Measurements from ENCODE around the gene NUP50.
"Not testable (repeated sequence)": the region's sequence is repeated elsewhere in the genome, so short reads cannot be mapped to it uniquely, and the experiment has no call there.

The NUP50 gene

DNA sequence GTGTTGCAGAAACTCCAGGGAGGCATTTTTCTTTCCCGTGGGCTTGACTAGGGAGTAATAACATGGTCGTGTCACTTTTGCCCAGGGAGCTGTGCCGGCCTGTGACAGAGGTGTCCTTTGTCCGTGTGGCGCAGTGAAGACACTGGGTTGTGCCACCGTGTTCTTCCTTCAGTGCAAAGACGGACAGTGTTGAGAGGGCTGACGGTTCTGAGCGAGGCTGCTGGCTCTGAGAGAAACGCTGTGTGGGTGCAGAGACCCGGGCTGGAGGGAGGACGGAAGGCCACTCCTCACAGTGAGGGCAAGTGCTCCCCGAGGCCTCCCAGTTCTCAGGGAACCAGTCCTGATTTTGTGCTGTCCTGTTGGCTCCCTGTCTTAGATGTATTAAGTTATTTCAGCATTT lies 20.2 kb downstream of the NUP50 start:
- Histone ChIP-seq H3K4me3 (ENCODE audit: low read depth in 1 of 2, low read length in 2 of 2) (no peak overlapping the region), H3K4me1 (ENCODE audit: insufficient read depth, low read length) (no peaks in the 10 kb centered on the region), H3K36me3 (ENCODE audit: insufficient read depth, low read length) (peaks cover 60% of the 10 kb centered on the region)

DNA sequence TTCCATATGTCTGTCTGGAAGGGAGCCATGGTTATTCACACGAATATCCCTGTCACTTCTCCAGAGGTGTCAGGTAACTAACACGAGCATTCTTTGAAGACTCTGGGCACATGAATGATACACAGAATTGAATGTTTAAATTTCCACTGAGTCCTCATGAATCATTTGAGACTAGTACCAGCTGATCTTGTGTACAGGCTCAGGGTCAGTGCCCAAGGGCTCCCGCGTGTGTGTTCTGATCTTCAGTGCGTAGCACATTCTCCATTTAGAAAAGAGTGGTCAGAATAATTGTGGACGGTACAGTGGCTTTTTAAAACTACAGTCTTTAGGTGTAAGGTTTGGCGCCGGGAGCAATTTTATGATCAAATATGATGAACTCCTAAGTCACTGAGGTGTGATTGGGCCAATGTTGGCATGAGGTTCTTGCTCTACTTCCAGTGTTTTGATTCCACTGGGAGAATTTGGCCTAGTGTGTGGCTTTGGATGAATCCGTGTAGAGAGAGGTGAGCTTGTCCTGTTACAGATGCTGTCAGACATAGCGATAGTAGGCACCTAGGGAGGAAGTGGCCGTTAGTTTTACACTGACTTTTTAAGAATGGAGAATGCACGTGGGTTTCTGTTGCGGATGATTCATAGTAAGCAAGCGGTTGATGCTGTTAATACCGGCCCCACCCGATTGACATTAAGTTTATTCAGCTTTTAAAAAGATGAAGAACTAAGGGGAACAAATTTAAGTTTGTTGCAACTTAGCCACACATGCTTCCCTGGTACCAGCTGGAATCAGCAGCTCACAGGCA lies 22.2 kb downstream of the NUP50 start:
- Histone ChIP-seq H3K4me3 (ENCODE audit: low read depth in 1 of 2, low read length in 2 of 2) (no peak overlapping the region), H3K4me1 (ENCODE audit: insufficient read depth, low read length) (no peaks in the 10 kb centered on the region), H3K9ac (ENCODE audit: low read length) (no peak overlapping the region), H3K27ac (ENCODE audit: low read depth, low read length) (no peak overlapping the region), H3K27me3 (ENCODE audit: control insufficient read depth in 1 of 2, insufficient read depth in 2 of 2, low read length in 2 of 2) (no peaks in the 10 kb centered on the region), H3K36me3 (ENCODE audit: insufficient read depth, low read length) (peaks cover 47% of the 10 kb centered on the region), H3K9me3 (ENCODE audit: low read length) (no peaks in the 10 kb centered on the region)

More for the DNA sequence above, 20.2 kb downstream of the NUP50 start:
- Histone ChIP-seq H3K9ac (ENCODE audit: low read length) (no peak overlapping the region), H3K27ac (ENCODE audit: low read depth, low read length) (no peak overlapping the region), H3K27me3 (ENCODE audit: control insufficient read depth in 1 of 2, insufficient read depth in 2 of 2, low read length in 2 of 2) (no peaks in the 10 kb centered on the region), H3K9me3 (ENCODE audit: low read length) (no peaks in the 10 kb centered on the region)

DNA sequence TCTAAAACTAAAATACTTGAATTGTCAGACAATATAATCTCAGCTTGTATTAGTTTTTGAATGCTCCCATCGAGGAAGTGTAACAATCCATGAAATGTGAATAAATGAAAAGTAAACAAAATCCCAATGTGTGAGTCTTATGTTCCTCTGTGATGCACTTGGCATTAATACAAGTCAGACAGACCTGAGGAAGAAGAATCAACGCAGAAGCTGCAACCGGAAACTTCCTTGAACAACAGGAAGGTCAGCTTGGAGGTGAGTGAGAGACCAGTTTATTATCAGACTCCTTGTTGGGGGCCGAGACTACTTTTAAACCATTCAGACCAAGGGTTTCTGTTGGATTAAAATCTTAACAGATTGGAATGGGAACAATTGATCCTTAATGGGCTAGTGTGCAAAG lies 24.2 kb downstream of the NUP50 start:
- no peak overlapping the region for H3K4me3 ChIP-seq (ENCODE audit: low read depth in 1 of 2, low read length in 2 of 2)
- H3K27ac ChIP-seq (ENCODE audit: low read depth, low read length): no peak overlapping the region
- peaks cover 37% of the 10 kb centered on the region for H3K36me3 ChIP-seq (ENCODE audit: insufficient read depth, low read length)
- no peaks in the 10 kb centered on the region for H3K9me3 ChIP-seq (ENCODE audit: low read length)
- H3K27me3 ChIP-seq (ENCODE audit: control insufficient read depth in 1 of 2, insufficient read depth in 2 of 2, low read length in 2 of 2): no peaks in the 10 kb centered on the region
- no peak overlapping the region for H3K9ac ChIP-seq (ENCODE audit: low read length)
- no peaks in the 10 kb centered on the region for H3K4me1 ChIP-seq (ENCODE audit: insufficient read depth, low read length)

DNA sequence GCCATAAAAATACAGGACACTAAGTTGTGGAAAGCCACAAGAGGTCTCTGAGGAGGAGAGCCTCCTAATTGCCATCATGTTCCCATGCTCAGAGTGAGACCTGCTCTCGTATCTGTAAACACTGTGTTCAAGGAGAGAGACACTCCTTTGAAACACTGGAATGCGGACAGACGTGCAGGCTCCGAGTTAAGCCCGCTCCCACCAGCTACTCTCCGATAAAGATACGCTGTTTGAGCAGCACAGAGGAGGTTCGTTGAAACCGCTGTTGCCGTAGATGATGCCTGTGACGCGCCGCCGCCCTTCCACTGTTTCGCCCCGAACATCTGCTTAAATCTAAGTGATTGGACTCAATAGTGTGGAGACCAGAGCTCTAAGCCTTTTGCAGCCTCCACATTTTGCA lies 25.1 kb downstream of the NUP50 start:
- no peak overlapping the region for H3K27ac ChIP-seq (ENCODE audit: low read depth, low read length)
- no peak overlapping the region for H3K4me3 ChIP-seq (ENCODE audit: low read depth in 1 of 2, low read length in 2 of 2)
- no peaks in the 10 kb centered on the region for H3K27me3 ChIP-seq (ENCODE audit: control insufficient read depth in 1 of 2, insufficient read depth in 2 of 2, low read length in 2 of 2)
- H3K36me3 ChIP-seq (ENCODE audit: insufficient read depth, low read length): peaks cover 30% of the 10 kb centered on the region
- H3K9ac ChIP-seq (ENCODE audit: low read length): no peak overlapping the region
- no peaks in the 10 kb centered on the region for H3K4me1 ChIP-seq (ENCODE audit: insufficient read depth, low read length)
- no peaks in the 10 kb centered on the region for H3K9me3 ChIP-seq (ENCODE audit: low read length)

DNA sequence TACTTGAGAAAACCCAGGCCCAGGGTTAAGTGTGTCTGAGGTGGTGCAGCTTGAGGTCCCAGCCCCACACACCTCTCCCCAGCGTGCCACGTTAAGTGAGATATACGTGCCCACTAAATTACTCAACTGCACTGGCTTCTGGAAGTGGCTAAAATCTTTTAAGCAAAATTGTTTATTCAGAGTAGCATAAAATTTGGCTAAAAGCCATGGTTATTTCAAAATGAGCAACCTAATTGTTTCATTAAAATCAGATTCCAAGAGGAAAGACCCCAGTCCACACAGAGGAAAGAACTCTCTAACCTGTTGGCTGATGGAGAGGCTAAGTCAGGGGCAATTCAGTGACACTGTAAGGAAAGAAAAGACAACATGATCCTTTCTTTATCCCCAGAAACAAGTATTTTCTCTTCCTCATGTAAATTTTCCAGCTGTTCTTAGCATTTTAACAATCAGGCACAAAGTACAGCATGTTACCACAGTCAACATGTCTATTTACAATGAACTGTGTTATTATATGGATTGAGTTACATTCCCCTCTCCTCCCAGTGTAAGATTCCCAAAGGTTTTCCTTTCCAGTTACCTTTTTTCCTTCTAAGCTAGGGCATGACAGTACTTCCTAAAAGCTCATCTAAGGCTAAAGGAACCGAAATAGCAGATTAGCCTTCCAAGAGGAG lies 26.6 kb downstream of the NUP50 start:
- Histone ChIP-seq H3K27ac (ENCODE audit: low read depth, low read length) (no peak overlapping the region), H3K27me3 (ENCODE audit: control insufficient read depth in 1 of 2, insufficient read depth in 2 of 2, low read length in 2 of 2) (no peaks in the 10 kb centered on the region), H3K9me3 (ENCODE audit: low read length) (no peaks in the 10 kb centered on the region), H3K4me3 (ENCODE audit: low read depth in 1 of 2, low read length in 2 of 2) (no peak overlapping the region), H3K4me1 (ENCODE audit: insufficient read depth, low read length) (no peaks in the 10 kb centered on the region), H3K9ac (ENCODE audit: low read length) (no peak overlapping the region), H3K36me3 (ENCODE audit: insufficient read depth, low read length) (peaks cover 15% of the 10 kb centered on the region)

DNA sequence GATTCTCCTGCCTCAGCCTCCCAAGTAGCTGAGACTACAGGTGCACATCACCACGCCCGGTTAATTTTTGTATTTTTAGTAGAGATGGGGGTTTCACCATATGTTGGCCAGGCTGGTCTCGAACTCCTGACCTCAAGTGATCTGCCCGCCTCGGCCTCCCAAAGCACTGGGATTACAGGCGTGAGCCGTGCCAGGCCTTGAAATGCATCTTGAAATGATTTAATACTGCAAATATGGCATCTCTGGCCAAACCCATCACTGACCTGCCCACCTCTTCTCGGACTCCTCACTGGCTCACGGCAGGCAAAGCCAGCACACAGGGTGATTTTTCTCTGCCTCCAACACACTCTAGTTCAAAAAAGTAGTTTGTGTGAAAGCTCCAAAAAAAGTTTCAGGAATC lies 28.0 kb downstream of the NUP50 start:
- H3K4me3 ChIP-seq (ENCODE audit: low read depth in 1 of 2, low read length in 2 of 2); H3K9ac ChIP-seq (ENCODE audit: low read length); H3K4me1 ChIP-seq (ENCODE audit: insufficient read depth, low read length); H3K27me3 ChIP-seq (ENCODE audit: control insufficient read depth in 1 of 2, insufficient read depth in 2 of 2, low read length in 2 of 2); H3K27ac ChIP-seq (ENCODE audit: low read depth, low read length); H3K9me3 ChIP-seq (ENCODE audit: low read length): not testable (repeated sequence)
- H3K36me3 ChIP-seq (ENCODE audit: insufficient read depth, low read length): peaks cover 16% of the 10 kb centered on the region

DNA sequence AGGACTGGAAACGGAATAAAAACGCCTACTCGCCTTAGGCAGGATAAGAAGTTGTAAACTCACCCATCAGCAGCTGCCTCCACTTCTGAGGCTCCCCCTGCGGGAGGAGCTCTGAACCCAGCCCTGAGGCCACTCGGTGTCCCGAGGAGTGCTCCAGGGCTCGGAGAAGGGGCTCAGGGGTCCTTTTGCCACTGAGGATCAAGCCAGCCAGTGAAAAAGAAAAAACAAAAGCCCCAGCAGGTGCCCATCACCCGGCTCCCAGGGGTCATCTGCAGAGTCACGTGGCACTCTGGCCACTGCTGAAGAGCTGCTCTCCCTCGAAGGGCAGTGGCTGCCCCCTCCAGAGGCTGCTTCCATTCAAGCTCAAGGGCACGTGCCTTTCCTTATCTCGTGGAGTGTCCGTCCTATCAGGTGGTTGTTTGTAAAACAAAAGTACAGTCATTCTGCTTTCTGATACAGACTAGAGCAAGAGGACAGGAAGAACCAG lies 29.0 kb downstream of the NUP50 start:
- Histone ChIP-seq H3K4me3 (ENCODE audit: low read depth in 1 of 2, low read length in 2 of 2) (no peak overlapping the region), H3K9ac (ENCODE audit: low read length) (no peak overlapping the region), H3K27ac (ENCODE audit: low read depth, low read length) (no peak overlapping the region), H3K4me1 (ENCODE audit: insufficient read depth, low read length) (no peaks in the 10 kb centered on the region), H3K36me3 (ENCODE audit: insufficient read depth, low read length) (peaks cover 16% of the 10 kb centered on the region), H3K27me3 (ENCODE audit: control insufficient read depth in 1 of 2, insufficient read depth in 2 of 2, low read length in 2 of 2) (no peaks in the 10 kb centered on the region), H3K9me3 (ENCODE audit: low read length) (no peaks in the 10 kb centered on the region)

DNA sequence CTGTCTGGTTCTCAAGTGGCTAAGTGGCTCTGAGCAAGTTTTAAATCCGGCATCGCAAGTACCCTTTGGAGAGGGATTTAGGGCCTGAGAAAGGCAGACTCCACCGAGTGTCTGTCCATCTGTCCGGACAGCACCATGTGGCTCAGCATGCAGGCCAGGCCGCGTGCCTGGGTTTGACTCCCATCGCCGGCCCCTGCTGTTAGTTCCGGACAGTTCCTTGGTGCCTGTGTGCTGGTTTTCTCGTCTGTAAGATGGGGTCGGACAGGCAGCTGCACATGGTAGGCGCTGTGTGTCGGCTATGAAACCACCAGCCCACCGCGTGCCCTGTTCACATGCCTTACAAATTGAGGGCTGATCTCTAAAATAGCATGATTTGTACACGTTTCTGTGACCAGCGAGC lies 31.0 kb downstream of the NUP50 start:
- Histone ChIP-seq H3K4me3 (ENCODE audit: low read depth in 1 of 2, low read length in 2 of 2) (no peak overlapping the region), H3K36me3 (ENCODE audit: insufficient read depth, low read length) (peaks cover 22% of the 10 kb centered on the region), H3K9ac (ENCODE audit: low read length) (no peak overlapping the region), H3K4me1 (ENCODE audit: insufficient read depth, low read length) (no peaks in the 10 kb centered on the region), H3K27me3 (ENCODE audit: control insufficient read depth in 1 of 2, insufficient read depth in 2 of 2, low read length in 2 of 2) (no peaks in the 10 kb centered on the region), H3K9me3 (ENCODE audit: low read length) (no peaks in the 10 kb centered on the region), H3K27ac (ENCODE audit: low read depth, low read length) (no peak overlapping the region)

DNA sequence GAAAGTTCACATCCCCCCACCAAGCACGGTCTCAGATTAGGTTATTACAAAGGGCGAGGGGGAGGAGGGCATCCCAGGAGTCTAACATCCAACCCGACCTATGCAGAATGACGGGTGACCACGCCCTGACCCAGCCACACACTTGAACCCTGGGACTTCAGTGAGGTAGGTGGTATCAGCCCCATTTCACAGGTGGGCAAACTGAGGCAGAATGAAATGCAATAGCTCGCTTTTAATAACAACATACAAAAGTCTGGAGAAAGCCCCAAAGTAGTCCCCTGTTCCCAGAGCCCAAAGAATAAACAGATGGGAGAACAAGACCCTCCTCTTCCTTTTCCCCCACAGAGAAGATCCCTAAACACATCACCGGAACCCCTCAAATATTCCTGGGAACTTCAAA lies 31.9 kb downstream of the NUP50 start:
- Histone ChIP-seq H3K27me3 (ENCODE audit: control insufficient read depth in 1 of 2, insufficient read depth in 2 of 2, low read length in 2 of 2) (no peaks in the 10 kb centered on the region), H3K4me3 (ENCODE audit: low read depth in 1 of 2, low read length in 2 of 2) (no peak overlapping the region), H3K27ac (ENCODE audit: low read depth, low read length) (no peak overlapping the region), H3K9ac (ENCODE audit: low read length) (no peak overlapping the region), H3K4me1 (ENCODE audit: insufficient read depth, low read length) (no peaks in the 10 kb centered on the region), H3K9me3 (ENCODE audit: low read length) (no peaks in the 10 kb centered on the region), H3K36me3 (ENCODE audit: insufficient read depth, low read length) (peaks cover 24% of the 10 kb centered on the region)

DNA sequence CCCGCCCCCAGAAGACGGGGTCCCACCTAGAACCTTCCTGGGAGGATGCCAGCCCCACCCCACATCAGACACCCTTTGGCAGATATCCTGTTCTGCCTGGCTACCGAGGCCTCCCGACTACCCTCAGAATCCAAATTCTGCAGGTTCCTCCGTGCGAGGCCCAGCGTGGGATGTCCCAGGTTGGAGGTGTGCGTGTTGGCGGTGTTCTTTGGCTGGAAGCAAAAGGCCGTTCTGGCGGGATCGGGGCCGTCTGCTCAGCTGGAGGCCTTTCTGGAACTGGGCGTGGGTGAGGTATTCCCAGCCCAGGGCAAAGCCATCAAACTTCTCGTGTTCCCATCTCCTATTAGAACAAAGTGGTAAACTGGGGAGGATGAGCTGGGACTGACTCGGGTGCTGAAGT lies 32.6 kb downstream of the NUP50 start:
- H3K4me1 ChIP-seq (ENCODE audit: insufficient read depth, low read length): peaks cover 3% of the 10 kb centered on the region
- no peak overlapping the region for H3K4me3 ChIP-seq (ENCODE audit: low read depth in 1 of 2, low read length in 2 of 2)
- no peak overlapping the region for H3K9ac ChIP-seq (ENCODE audit: low read length)
- no peak overlapping the region for H3K27ac ChIP-seq (ENCODE audit: low read depth, low read length)
- H3K27me3 ChIP-seq (ENCODE audit: control insufficient read depth in 1 of 2, insufficient read depth in 2 of 2, low read length in 2 of 2): no peaks in the 10 kb centered on the region
- H3K36me3 ChIP-seq (ENCODE audit: insufficient read depth, low read length): peaks cover 26% of the 10 kb centered on the region
- no peaks in the 10 kb centered on the region for H3K9me3 ChIP-seq (ENCODE audit: low read length)

DNA sequence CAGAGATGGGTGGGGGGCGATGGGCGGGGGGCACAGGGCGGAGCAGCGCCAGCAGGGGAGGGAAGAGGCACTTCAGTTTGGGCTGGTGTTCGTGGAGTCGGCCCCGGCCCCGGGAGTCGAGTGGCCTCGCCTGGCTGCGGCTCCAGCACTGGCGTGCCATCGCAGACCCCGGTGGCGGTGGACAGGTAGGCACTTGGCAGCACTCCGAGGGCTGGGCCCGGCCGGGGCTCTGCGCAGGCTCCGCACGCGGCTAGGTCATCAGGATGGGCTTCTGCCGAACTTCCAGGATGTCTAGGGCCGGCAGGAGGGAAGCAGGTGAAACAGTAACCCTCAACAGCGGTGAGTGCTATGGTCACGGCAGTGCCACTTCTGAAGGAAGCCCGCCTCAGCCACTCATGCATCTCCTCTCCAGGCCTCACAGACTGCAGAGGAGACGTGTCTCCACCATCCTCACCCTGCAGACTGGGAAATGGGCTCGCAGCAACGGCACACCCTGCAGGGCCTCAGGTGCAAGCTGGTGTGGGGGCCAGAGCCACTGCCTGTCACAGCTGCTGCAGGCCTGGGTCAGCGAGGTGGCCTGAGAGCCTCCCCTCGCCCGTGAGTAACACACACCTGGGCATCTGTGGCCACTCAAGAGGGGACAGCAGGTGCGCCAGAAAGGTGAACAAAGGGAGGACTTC lies 33.3 kb downstream of the NUP50 start:
- Histone ChIP-seq H3K36me3 (ENCODE audit: insufficient read depth, low read length) (peaks cover 26% of the 10 kb centered on the region), H3K9me3 (ENCODE audit: low read length) (no peaks in the 10 kb centered on the region), H3K9ac (ENCODE audit: low read length) (no peak overlapping the region), H3K4me1 (ENCODE audit: insufficient read depth, low read length) (peaks cover 10% of the 10 kb centered on the region), H3K4me3 (ENCODE audit: low read depth in 1 of 2, low read length in 2 of 2) (no peak overlapping the region), H3K27me3 (ENCODE audit: control insufficient read depth in 1 of 2, insufficient read depth in 2 of 2, low read length in 2 of 2) (no peaks in the 10 kb centered on the region), H3K27ac (ENCODE audit: low read depth, low read length) (no peak overlapping the region)
